WTC11 (cell line): ENCODE results near the gene RIPOR1. TPM values are rescaled to one million over a fixed set of nuclear protein-coding genes. Genes with fewer than 3 reads are reported as not detected.
A peak's percentile ranks its signal among the peaks of the same experiment; 100 is the strongest.

Source experiments
- ATAC-seq: fragments of 200-7000 bp; cut with Tn5 transposase; 2 replicates; pipeline ENCODE4 v1.10.0; 2021; ENCODE audit warnings: mild to moderate bottlenecking, moderate library complexity
- CTCF ChIA-PET: fragments of 300-600 bp; sonication (Branson Sonifier 250); formaldehyde crosslinking; loops from one replicate; lab custom pipeline; 2021; ENCODE audit warnings: antibody characterized with exemption; lab: Charles Lee
- POLR2A ChIA-PET: fragments of 350-600 bp; sonication (Branson Sonifier 250); formaldehyde crosslinking; loops from one replicate; lab custom pipeline; 2021; ENCODE audit warnings: antibody characterized with exemption; lab: Charles Lee
- DNase-seq: peaks from one replicate; pipeline ENCODE4 v3.0.0; 2021; ENCODE audit warnings: low spot score
- H3K27ac Mint-ChIP-seq: 2 replicates; pipeline ENCODE4 v1.8.0; 2021; ENCODE audit warnings: mixed read lengths
- H3K27me3 Mint-ChIP-seq: 2 replicates; pipeline ENCODE4 v1.8.0; 2021; ENCODE audit warnings: low read depth, mild to moderate bottlenecking, moderate library complexity, mixed read lengths
- H3K36me3 Mint-ChIP-seq: 2 replicates; pipeline ENCODE4 v1.8.0; 2021; ENCODE audit warnings: mixed read lengths
- H3K4me1 Mint-ChIP-seq: 2 replicates; pipeline ENCODE4 v1.8.0; 2022; ENCODE audit warnings: mixed read lengths
- H3K4me3 Mint-ChIP-seq: 2 replicates; pipeline ENCODE4 v1.8.0; 2021; ENCODE audit warnings: mild to moderate bottlenecking, moderate library complexity, mixed read lengths
- H3K9me3 Mint-ChIP-seq: 2 replicates; pipeline ENCODE4 v1.8.0; 2021; ENCODE audit warnings: mixed read lengths
- ARID4B ChIP-seq: sonication (generic); formaldehyde crosslinking; IDR thresholded peaks from 2 replicates; pipeline ENCODE4 v1.8.0; 2023; ENCODE audit warnings: missing genetic modification reagents, mild to moderate bottlenecking, borderline replicate concordance
- ATF1 ChIP-seq: sonication (generic); formaldehyde crosslinking; IDR thresholded peaks from 2 replicates; pipeline ENCODE4 v1.8.1; 2023; ENCODE audit warnings: mild to moderate bottlenecking, moderate library complexity, missing genetic modification reagents
- ESRRA ChIP-seq: sonication (generic); formaldehyde crosslinking; IDR thresholded peaks from 2 replicates; pipeline ENCODE4 v1.8.1; 2022; ENCODE audit warnings: mild to moderate bottlenecking, missing genetic modification reagents, borderline replicate concordance
- ETV6 ChIP-seq: sonication (generic); formaldehyde crosslinking; IDR thresholded peaks from 2 replicates; pipeline ENCODE4 v1.8.1; 2022; ENCODE audit warnings: mild to moderate bottlenecking, missing genetic modification reagents
- FOXJ3 ChIP-seq: sonication (generic); formaldehyde crosslinking; IDR thresholded peaks from 2 replicates; pipeline ENCODE4 v1.9.0; 2021; ENCODE audit warnings: missing genetic modification reagents, mild to moderate bottlenecking, borderline replicate concordance
- FOXK1 ChIP-seq: sonication (generic); formaldehyde crosslinking; IDR thresholded peaks from 2 replicates; pipeline ENCODE4 v1.8.0; 2022; ENCODE audit warnings: mild to moderate bottlenecking, moderate library complexity, missing genetic modification reagents
- GTF2I ChIP-seq: fragments of 250-450 bp; sonication (Bioruptor Pico); conservative IDR thresholded peaks from 2 replicates; pipeline ENCODE4 v1.4.0; 2021; ENCODE audit warnings: mild to moderate bottlenecking
- HMGA2 ChIP-seq: fragments of 250-450 bp; sonication (Bioruptor Pico); IDR thresholded peaks from 2 replicates; pipeline ENCODE4 v1.4.0; 2021; ENCODE audit warnings: mild to moderate bottlenecking, moderate library complexity
- IRF2 ChIP-seq: sonication (generic); formaldehyde crosslinking; IDR thresholded peaks from 2 replicates; pipeline ENCODE4 v1.8.0; 2022; ENCODE audit warnings: low read depth, missing genetic modification reagents, borderline replicate concordance
- KAT7 ChIP-seq: sonication (generic); formaldehyde crosslinking; IDR thresholded peaks from 2 replicates; pipeline ENCODE4 v1.8.1; 2023; ENCODE audit warnings: missing genetic modification reagents, mild to moderate bottlenecking, borderline replicate concordance
- MLX ChIP-seq: sonication (generic); formaldehyde crosslinking; IDR thresholded peaks from 2 replicates; pipeline ENCODE4 v1.8.1; 2023; ENCODE audit warnings: mild to moderate bottlenecking, missing genetic modification reagents, moderate library complexity
- NFE2L1 ChIP-seq: sonication (generic); formaldehyde crosslinking; IDR thresholded peaks from 2 replicates; pipeline ENCODE4 v1.8.1; 2023; ENCODE audit warnings: missing genetic modification reagents
- NR3C1 ChIP-seq: sonication (generic); formaldehyde crosslinking; conservative IDR thresholded peaks from 2 replicates; pipeline ENCODE4 v1.8.1; 2023; ENCODE audit warnings: low read depth, mild to moderate bottlenecking, missing genetic modification reagents
- SMAD3 ChIP-seq: sonication (generic); formaldehyde crosslinking; IDR thresholded peaks from 2 replicates; pipeline ENCODE4 v1.8.0; 2022; ENCODE audit warnings: missing genetic modification reagents, mild to moderate bottlenecking, borderline replicate concordance
- TP53 ChIP-seq: sonication (generic); formaldehyde crosslinking; IDR thresholded peaks from 2 replicates; pipeline ENCODE4 v1.8.1; 2023; ENCODE audit warnings: mild to moderate bottlenecking, missing genetic modification reagents
- ZNF219 ChIP-seq: sonication (generic); formaldehyde crosslinking; IDR thresholded peaks from 2 replicates; pipeline ENCODE4 v1.8.0; 2023; ENCODE audit warnings: missing genetic modification reagents, mild to moderate bottlenecking, borderline replicate concordance
- ZNF232 ChIP-seq: sonication (generic); formaldehyde crosslinking; IDR thresholded peaks from 2 replicates; pipeline ENCODE4 v1.8.0; 2022; ENCODE audit warnings: mild to moderate bottlenecking, missing genetic modification reagents
- ZSCAN18 ChIP-seq: fragments of 250-450 bp; sonication (Bioruptor Pico); IDR thresholded peaks from 2 replicates; pipeline ENCODE4 v2.1.2; 2022; ENCODE audit warnings: mild to moderate bottlenecking, moderate library complexity
- total RNA-seq: library from RNA; stranded (reverse); gene quantifications from 3 replicates; pipeline ENCODE4 v1.2.3, GENCODE V29; 2021
- TF ChIP-seq, protein P1 (sequence below): sonication (generic); formaldehyde crosslinking; IDR thresholded peaks from 2 replicates; pipeline ENCODE4 v1.8.1; 2022; ENCODE audit warnings: mild to moderate bottlenecking, missing genetic modification reagents, moderate library complexity, borderline replicate concordance
- TF ChIP-seq, protein P2 (sequence below): sonication (generic); formaldehyde crosslinking; IDR thresholded peaks from 2 replicates; pipeline ENCODE4 v1.8.1; 2023; ENCODE audit warnings: mild to moderate bottlenecking, missing genetic modification reagents, moderate library complexity

RIPOR1 gene
- total RNA-seq, 1 experiment from 2014 or later, result 14.9 TPM

DNA sequence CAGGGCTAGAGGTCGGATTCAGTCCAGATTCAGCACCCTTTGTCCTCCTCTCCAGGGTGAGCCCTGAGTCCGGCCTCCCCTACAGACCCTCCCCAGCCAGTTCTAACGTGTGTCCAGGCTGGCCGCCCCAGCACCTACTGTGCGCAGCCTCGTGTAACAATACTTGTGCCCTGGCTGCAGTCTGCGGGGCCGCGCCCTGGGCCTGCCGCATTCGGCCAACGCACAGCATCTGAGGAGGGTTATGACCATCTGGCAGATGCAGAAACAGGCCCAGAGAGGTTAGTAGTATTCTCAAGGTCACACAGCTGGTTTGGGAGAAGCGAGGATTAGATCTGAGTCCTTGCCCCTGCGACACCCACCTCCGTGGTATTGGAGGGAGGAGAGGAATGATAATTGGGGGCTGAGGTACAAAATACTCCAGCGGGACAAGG is 968 bp downstream of the RIPOR1 start (continued):
- no peak for TF ChIP-seq ZSCAN18 (CRISPR knock-in tag)

GRCh38 chr16:67530013-67530939 is 1.6 kb downstream of the RIPOR1 start:
- DNase-seq, result peak; percentile 53
- Mint-ChIP-seq H3K9me3 (no peaks in the 10 kb centered on the region), H3K27me3 (peaks cover 94% of the 10 kb centered on the region), H3K4me1 (peaks cover 5% of the 10 kb centered on the region), H3K4me3 (peak overlapping the region; percentile 77), H3K27ac (no peak overlapping the region), H3K36me3 (no peaks in the 10 kb centered on the region)
- ATAC-seq, result peak; percentile 4
- ChIA-PET POLR2A (interaction anchor here (0.5 to 1.9 kb wide), 3 partner anchors 9 to 110 kb away, joined by 3 to 5 read pairs (median 4); no protein-coding TSS in a partner anchor), CTCF (interaction anchor here (1.2 to 13.9 kb wide), 8 partner anchors 8 to 577 kb away, joined by 3 to 184 read pairs (median 16); partner anchors contain the start of genes ACD, ATP6V0D1 and CTCF)
- TF ChIP-seq MLX (CRISPR knock-in tag) (no peak), NR3C1 (CRISPR knock-in tag) (no peak), SMAD3 (no peak)
- TF ChIP-seq, protein P1, sequence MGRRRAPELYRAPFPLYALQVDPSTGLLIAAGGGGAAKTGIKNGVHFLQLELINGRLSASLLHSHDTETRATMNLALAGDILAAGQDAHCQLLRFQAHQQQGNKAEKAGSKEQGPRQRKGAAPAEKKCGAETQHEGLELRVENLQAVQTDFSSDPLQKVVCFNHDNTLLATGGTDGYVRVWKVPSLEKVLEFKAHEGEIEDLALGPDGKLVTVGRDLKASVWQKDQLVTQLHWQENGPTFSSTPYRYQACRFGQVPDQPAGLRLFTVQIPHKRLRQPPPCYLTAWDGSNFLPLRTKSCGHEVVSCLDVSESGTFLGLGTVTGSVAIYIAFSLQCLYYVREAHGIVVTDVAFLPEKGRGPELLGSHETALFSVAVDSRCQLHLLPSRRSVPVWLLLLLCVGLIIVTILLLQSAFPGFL (CRISPR knock-in tag), result no peak
- TF ChIP-seq, protein P2, sequence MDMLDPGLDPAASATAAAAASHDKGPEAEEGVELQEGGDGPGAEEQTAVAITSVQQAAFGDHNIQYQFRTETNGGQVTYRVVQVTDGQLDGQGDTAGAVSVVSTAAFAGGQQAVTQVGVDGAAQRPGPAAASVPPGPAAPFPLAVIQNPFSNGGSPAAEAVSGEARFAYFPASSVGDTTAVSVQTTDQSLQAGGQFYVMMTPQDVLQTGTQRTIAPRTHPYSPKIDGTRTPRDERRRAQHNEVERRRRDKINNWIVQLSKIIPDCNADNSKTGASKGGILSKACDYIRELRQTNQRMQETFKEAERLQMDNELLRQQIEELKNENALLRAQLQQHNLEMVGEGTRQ, result peak; percentile 24; the same call in 1 of the 2 replicates

- Mint-ChIP-seq H3K9me3 (no peaks in the 10 kb centered on the region), H3K4me1 (peaks cover 5% of the 10 kb centered on the region), H3K36me3 (no peaks in the 10 kb centered on the region), H3K27ac (no peak overlapping the region), H3K4me3 (no peak overlapping the region), H3K27me3 (peaks cover 94% of the 10 kb centered on the region)
- no peak for DNase-seq
- ChIA-PET POLR2A (no interaction called here), CTCF (interaction anchor here (2.0 to 13.9 kb wide), 2 partner anchors 10 to 17 kb away, joined by 15 to 184 read pairs; no protein-coding TSS in a partner anchor)
- no peak for ATAC-seq
- TF ChIP-seq ATF1 (no peak), ARID4B (CRISPR knock-in tag) (no peak), ETV6 (no peak), FOXK1 (CRISPR knock-in tag) (no peak), ESRRA (no peak), KAT7 (CRISPR knock-in tag) (no peak), GTF2I (CRISPR knock-in tag) (no peak), HMGA2 (no peak), ZNF219 (no peak), TP53 (CRISPR knock-in tag) (no peak), ZNF232 (CRISPR knock-in tag) (no peak), NFE2L1 (CRISPR knock-in tag) (no peak), FOXJ3 (CRISPR knock-in tag) (no peak), IRF2 (CRISPR knock-in tag) (no peak)
These were observed 2.6 kb downstream of the RIPOR1 start for GRCh38 chr16:67531247-67531646.
